ENCODE data around the gene JADE2.

JADE2 gene

GRCh38 chr5:134524826-134525682, at the start of gene JADE2:
Gene JADE2 (plus strand): TSS chr5:134525670. CDS start chr5:134535858, 10,188 bp downstream.
- Histone ChIP-seq H3K27ac (peak within 1 kb of the TSS; percentile 86), H3K4me3 (ENCODE audit: low read depth in 1 of 2, low read length in 1 of 2) (peak within 1 kb of the TSS; percentile 83 to 98), H3K36me3 (no peaks in the 10 kb centered on the region), H3K27me3 (peaks cover 6% of the 10 kb centered on the region), H3K4me1 (ENCODE audit: control insufficient read depth in 1 of 2, insufficient read depth in 1 of 2, low read depth in 1 of 2, low read length in 1 of 2) (peaks cover 14% of the 10 kb centered on the region in 2 experiments), H3K9me3 (no peaks in the 10 kb centered on the region)
- no peak for TF ChIP-seq CTCF (IDR thresholded peaks at IDR 0.05)

GRCh38 chr5:134477462-134478245, 47.8 kb upstream of the JADE2 start:
- TF ChIP-seq CTCF (IDR thresholded peaks at IDR 0.05): no peak

DNA sequence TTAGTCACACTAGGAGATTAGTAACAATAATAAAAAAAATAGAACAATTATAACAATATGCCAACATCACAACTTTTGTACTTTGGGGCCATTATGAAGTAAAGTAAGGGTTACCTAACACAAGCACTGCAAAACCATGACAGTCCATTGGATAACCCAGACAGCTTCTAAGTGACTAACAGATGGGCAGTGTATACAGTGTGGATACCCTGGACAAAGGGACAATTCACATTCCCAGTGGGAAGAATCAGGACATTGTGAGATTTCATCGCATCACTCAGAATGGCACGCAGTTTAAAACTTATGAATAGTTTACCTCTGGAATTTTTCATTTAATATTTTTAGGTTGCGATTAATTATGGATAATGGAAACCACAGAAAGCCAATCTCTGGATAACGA, 45.6 kb upstream of the JADE2 start:
- H3K27ac ChIP-seq: no peak overlapping the region

More at GRCh38 chr5:134477462-134478245, 47.8 kb upstream of the JADE2 start:
- no peaks in the 10 kb centered on the region for H3K9me3 ChIP-seq
- no peaks in the 10 kb centered on the region for H3K36me3 ChIP-seq
- H3K27ac ChIP-seq: no peak overlapping the region
- no peaks in the 10 kb centered on the region for H3K27me3 ChIP-seq
- no peaks in the 10 kb centered on the region for H3K4me1 ChIP-seq (ENCODE audit: control insufficient read depth in 1 of 2, insufficient read depth in 1 of 2, low read depth in 1 of 2, low read length in 1 of 2)
- no peak overlapping the region for H3K4me3 ChIP-seq (ENCODE audit: low read depth in 1 of 2, low read length in 1 of 2)

GRCh38 chr5:134489227-134489944, 36.1 kb upstream of the JADE2 start:
- TF ChIP-seq CTCF (IDR thresholded peaks at IDR 0.05): no peak
- no peak overlapping the region for H3K4me3 ChIP-seq (ENCODE audit: low read depth in 1 of 2, low read length in 1 of 2)
- no peaks in the 10 kb centered on the region for H3K36me3 ChIP-seq

More for the DNA sequence above, 45.6 kb upstream of the JADE2 start:
- Histone ChIP-seq H3K36me3 (no peaks in the 10 kb centered on the region), H3K27me3 (no peaks in the 10 kb centered on the region), H3K4me3 (ENCODE audit: low read depth in 1 of 2, low read length in 1 of 2) (no peak overlapping the region), H3K9me3 (no peaks in the 10 kb centered on the region), H3K4me1 (ENCODE audit: control insufficient read depth in 1 of 2, insufficient read depth in 1 of 2, low read depth in 1 of 2, low read length in 1 of 2) (no peaks in the 10 kb centered on the region)
- no peak for TF ChIP-seq CTCF (IDR thresholded peaks at IDR 0.05)

GRCh38 chr5:134490255-134490924, 35.1 kb upstream of the JADE2 start:
- Histone ChIP-seq H3K4me3 (ENCODE audit: low read depth in 1 of 2, low read length in 1 of 2) (no peak overlapping the region), H3K27me3 (no peaks in the 10 kb centered on the region), H3K4me1 (ENCODE audit: control insufficient read depth in 1 of 2, insufficient read depth in 1 of 2, low read depth in 1 of 2, low read length in 1 of 2) (peaks cover 21 to 22% of the 10 kb centered on the region in 2 experiments), H3K9me3 (no peaks in the 10 kb centered on the region), H3K27ac (no peak overlapping the region), H3K36me3 (no peaks in the 10 kb centered on the region)
- TF ChIP-seq CTCF (IDR thresholded peaks at IDR 0.05): no peak

More at GRCh38 chr5:134489227-134489944, 36.1 kb upstream of the JADE2 start:
- H3K27ac ChIP-seq: no peak overlapping the region
- peaks cover 16 to 20% of the 10 kb centered on the region in 2 experiments for H3K4me1 ChIP-seq (ENCODE audit: control insufficient read depth in 1 of 2, insufficient read depth in 1 of 2, low read depth in 1 of 2, low read length in 1 of 2)
- no peaks in the 10 kb centered on the region for H3K9me3 ChIP-seq
- H3K27me3 ChIP-seq: no peaks in the 10 kb centered on the region

Data from neutrophil (primary cell).